SK-N-SH (cell line): ENCODE results near the gene SYTL4.

Source experiments
- CTCF ChIP-seq: fragments of 200-600 bp; sonication (generic); IDR thresholded peaks from 2 replicates; pipeline ENCODE4 v1.6.1; 2017; ENCODE audit warnings: antibody characterized with exemption, mild to moderate bottlenecking, moderate library complexity
- POLR2AphosphoS5 ChIP-seq: IDR thresholded peaks from 2 replicates; pipeline ENCODE4 v1.6.1; 2012; ENCODE audit warnings: low read depth, low read length
- RAD21 ChIP-seq: IDR thresholded peaks from 2 replicates; pipeline ENCODE4 v1.6.1; 2012; ENCODE audit warnings: mild to moderate bottlenecking, low read length
- TAF1 ChIP-seq: IDR thresholded peaks from 2 replicates; pipeline ENCODE4 v1.6.1; 2012; ENCODE audit warnings: low read depth, mild to moderate bottlenecking, low read length, moderate library complexity, borderline replicate concordance

GRCh38 chrX:100674705-100675104, 57.2 kb downstream of the SYTL4 start:
- no peak for TF ChIP-seq POLR2AphosphoS5
- no peak for TF ChIP-seq CTCF
- TF ChIP-seq TAF1, result no peak
- no peak for TF ChIP-seq RAD21
